GM18505 (cell line): ENCODE results near the gene FHOD3.

Experiments used
- ATAC-seq: cut with Tn5 transposase; IDR thresholded peaks from one replicate; pipeline ENCODE4 v1.9.1; 2021; ENCODE audit not compliant: unreplicated experiment
- POLR2A ChIP-seq: IDR thresholded peaks from 4 replicates; pipeline ENCODE4 v1.6.1; 2011; ENCODE audit warnings: borderline replicate concordance; ENCODE audit not compliant: insufficient read depth, insufficient read length; ENCODE audit errors: extremely low read depth

FHOD3 gene

GRCh38 chr18:36303211-36303844 is 5.8 kb downstream of the FHOD3 start:
- no peak for TF ChIP-seq POLR2A
- no peak for ATAC-seq

- no peak for TF ChIP-seq POLR2A
These were observed 7.2 kb downstream of the FHOD3 start for GRCh38 chr18:36304723-36305122.

GRCh38 chr18:36305375-36305774 is 7.9 kb downstream of the FHOD3 start:
- no peak for ATAC-seq
- no peak for TF ChIP-seq POLR2A

More at GRCh38 chr18:36304723-36305122, 7.2 kb downstream of the FHOD3 start:
- no peak for ATAC-seq

GRCh38 chr18:36307513-36307912 is 10.0 kb downstream of the FHOD3 start:
- TF ChIP-seq POLR2A, result no peak

GRCh38 chr18:36308711-36309435 is 11.4 kb downstream of the FHOD3 start:
- TF ChIP-seq POLR2A, result no peak
- ATAC-seq, result no peak

More at GRCh38 chr18:36307513-36307912, 10.0 kb downstream of the FHOD3 start:
- no peak for ATAC-seq

GRCh38 chr18:36309436-36310391 is 12.2 kb downstream of the FHOD3 start:
- no peak for ATAC-seq
- TF ChIP-seq POLR2A, result no peak

GRCh38 chr18:36311026-36311570 is 13.6 kb downstream of the FHOD3 start:
- ATAC-seq, result no peak
- TF ChIP-seq POLR2A, result no peak

- TF ChIP-seq POLR2A, result no peak
- ATAC-seq, result no peak
These were observed 15.4 kb downstream of the FHOD3 start for GRCh38 chr18:36312806-36313395.

GRCh38 chr18:36314098-36314497 is 16.6 kb downstream of the FHOD3 start:
- ATAC-seq, result no peak
- TF ChIP-seq POLR2A, result no peak

GRCh38 chr18:36314754-36315153 is 17.2 kb downstream of the FHOD3 start:
- no peak for TF ChIP-seq POLR2A
- ATAC-seq, result no peak

GRCh38 chr18:36315736-36316135 is 18.2 kb downstream of the FHOD3 start:
- no peak for ATAC-seq
- TF ChIP-seq POLR2A, result no peak

GRCh38 chr18:36316246-36316645 is 18.7 kb downstream of the FHOD3 start:
- no peak for TF ChIP-seq POLR2A
- ATAC-seq, result no peak
